Esophagus squamous epithelium (tissue), 4 donors: ENCODE results near the gene DDX54.

ENCODE experiments used
- CTCF ChIP-seq, 6 experiments: fragments of 450-650 bp in 4 of 6; fragments of 200-600 bp in 2 of 6; sonication (generic) in 2 of 6; IDR thresholded peaks; one replicate each; pipeline ENCODE4 v1.5.1; 2016 to 2019; ENCODE audit warnings: antibody characterized with exemption in 6 of 6, mild to moderate bottlenecking in 4 of 6, moderate library complexity in 4 of 6
- POLR2A ChIP-seq, 4 donors: fragments of 450-650 bp; IDR thresholded peaks; one replicate each; pipeline ENCODE4 v1.6.1; 2017; ENCODE audit warnings: antibody characterized with exemption in 4 of 4, mild to moderate bottlenecking in 4 of 4, moderate library complexity in 3 of 4

GRCh38 chr12:113200021-113200797 is 14.9 kb upstream of the DDX54 start:
- TF ChIP-seq CTCF (IDR thresholded peaks at IDR 0.05): no peak
- TF ChIP-seq POLR2A (IDR thresholded peaks at IDR 0.05): no peak
